LNCAP (cell line): ENCODE results near the gene CBLN3.

Experiments
- CTCF ChIP-seq: fragments of 450-650 bp; IDR thresholded peaks from 2 replicates; pipeline ENCODE4 v1.5.1; 2017; ENCODE audit warnings: mild to moderate bottlenecking

The CBLN3 gene

GRCh38 chr14:24441485-24441884 lies 12.0 kb upstream of the CBLN3 start:
- no peak for TF ChIP-seq CTCF

- TF ChIP-seq CTCF, result no peak
Observed at GRCh38 chr14:24440606-24441399, 11.3 kb upstream of the CBLN3 start.

- TF ChIP-seq CTCF, result no peak
Observed at GRCh38 chr14:24439830-24440605, 10.6 kb upstream of the CBLN3 start.

- no peak for TF ChIP-seq CTCF
Observed at GRCh38 chr14:24439257-24439656, 9.8 kb upstream of the CBLN3 start.

- no peak for TF ChIP-seq CTCF
Observed at GRCh38 chr14:24438223-24439097, 9.0 kb upstream of the CBLN3 start.

- TF ChIP-seq CTCF, result no peak
Observed at GRCh38 chr14:24437736-24438067, 8.2 kb upstream of the CBLN3 start.

- TF ChIP-seq CTCF, result peak; percentile 36
Observed at GRCh38 chr14:24437020-24437735, 7.7 kb upstream of the CBLN3 start.
